Hippocampal formation (tissue), 2 donors: ENCODE data around the gene CNGA2.

Source experiments
- DNase-seq, 2 donors: peaks; one replicate each; lab custom pipeline; 2025; lab: John Stamatoyannopoulos, UW

The CNGA2 gene

DNA sequence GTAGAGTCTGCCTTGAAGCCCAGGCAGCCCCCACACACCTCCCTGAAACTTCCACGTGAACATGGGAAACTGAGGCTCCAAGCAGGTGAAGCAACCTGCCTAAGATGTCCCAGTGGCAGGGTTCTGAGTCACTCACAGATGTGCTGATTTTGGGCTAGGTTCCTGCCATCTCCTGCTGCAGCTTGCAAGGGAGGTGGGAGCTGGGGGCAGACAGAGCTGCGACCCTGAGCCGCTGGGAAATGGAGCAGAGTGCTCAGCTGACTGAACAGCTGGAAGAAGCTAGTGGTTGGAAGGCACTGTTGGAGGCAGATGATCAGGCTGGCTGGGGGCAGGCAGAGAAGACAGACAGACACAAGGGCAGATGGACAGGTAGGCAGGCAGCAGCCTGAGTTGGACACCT lies 22.3 kb upstream of the CNGA2 start:
- no peak for DNase-seq

DNA sequence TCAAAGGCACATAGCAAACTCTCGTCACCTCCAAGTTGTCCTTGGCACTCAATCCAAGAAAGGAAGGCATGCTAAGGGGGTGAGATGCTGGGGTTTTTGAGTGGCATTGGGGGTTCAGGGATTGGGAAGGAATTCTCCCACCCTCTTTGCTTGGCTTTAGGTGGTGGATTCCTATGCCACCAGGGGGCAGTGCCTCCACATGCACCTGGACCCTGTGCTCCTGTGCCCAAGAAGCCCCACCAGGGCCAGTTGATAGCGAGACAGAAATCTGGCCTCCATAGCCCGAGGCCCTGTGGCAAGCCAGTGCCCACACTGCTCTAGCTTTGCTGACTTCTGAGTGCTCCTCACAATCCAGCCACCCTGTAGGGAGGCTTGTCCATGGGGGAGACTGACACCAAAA lies 20.7 kb upstream of the CNGA2 start:
- no peak for DNase-seq

DNA sequence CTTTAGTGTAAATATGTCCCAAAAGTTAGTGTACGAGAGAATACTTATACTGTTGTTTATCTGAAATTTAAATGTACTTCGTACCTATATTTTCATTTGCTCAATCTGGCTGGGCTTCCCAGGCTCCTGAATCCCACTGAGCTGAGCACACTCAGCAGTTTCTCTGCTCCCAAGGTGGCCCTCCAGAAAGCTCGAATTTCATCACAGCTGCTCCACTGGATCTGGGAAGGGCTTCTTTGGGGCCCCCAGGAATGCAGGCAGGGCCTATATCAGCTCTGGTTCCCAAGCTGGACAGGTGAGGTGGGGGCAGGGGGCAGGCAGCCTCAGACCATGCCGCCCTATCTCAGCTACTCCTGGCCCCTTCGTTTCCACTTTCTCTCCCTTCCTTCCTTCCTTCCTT lies 20.2 kb upstream of the CNGA2 start:
- DNase-seq = no peak

DNA sequence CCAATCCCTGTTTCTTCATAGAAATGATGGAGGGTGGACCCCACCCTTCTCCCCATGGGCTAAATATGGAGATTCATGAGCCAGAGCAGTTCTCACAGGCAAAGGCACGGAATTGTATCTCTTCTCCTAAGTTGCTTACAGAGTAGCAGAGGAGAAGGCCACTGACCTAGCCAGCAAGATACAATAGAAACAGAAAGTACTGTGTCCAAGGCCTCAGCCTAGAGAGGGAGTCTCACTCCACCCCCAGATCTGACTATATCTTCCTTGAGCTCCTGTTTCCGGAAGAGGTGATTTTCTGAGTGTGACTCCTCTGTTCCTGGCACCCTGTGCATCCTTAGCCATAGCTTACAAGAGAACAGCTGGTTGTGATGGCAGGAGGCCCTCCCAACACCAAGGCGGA lies 18.8 kb upstream of the CNGA2 start, which contains the start of gene FATE1:
TSS of gene FATE1 (plus strand) at position 284 of the 400 bp plus-strand sequence. CDS start at position 369, 85 bp downstream.
- no peak for DNase-seq

DNA sequence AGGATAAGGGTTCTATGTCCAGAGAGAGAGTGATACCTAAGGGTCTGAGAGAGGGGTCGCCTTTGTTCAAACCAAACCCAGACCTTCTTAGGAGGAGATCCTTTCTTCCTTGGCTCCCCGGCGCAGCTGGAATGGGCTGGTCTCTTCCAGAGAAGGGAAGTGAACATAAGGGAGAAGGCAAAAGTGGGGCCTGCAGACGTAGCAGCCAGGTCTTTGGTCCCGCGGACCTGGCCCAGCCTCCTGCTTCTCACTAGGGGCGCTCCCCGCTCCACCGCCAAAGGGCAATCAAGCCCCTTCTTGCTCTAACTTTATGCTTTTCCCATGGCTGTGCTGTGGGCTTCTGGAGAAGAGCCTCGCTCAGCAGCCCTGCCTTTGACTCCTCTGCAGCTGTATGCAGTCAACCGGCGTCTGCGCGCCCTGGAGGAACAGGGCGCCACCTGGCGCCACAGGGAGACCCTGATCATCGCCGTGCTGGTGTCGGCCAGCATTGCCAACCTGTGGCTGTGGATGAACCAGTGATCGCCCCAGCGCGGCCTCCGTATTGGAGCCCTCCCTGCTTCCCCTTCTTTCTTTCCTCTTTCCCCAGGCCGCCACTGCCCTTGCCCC lies 12.2 kb upstream of the CNGA2 start:
- DNase-seq = no peak

DNA sequence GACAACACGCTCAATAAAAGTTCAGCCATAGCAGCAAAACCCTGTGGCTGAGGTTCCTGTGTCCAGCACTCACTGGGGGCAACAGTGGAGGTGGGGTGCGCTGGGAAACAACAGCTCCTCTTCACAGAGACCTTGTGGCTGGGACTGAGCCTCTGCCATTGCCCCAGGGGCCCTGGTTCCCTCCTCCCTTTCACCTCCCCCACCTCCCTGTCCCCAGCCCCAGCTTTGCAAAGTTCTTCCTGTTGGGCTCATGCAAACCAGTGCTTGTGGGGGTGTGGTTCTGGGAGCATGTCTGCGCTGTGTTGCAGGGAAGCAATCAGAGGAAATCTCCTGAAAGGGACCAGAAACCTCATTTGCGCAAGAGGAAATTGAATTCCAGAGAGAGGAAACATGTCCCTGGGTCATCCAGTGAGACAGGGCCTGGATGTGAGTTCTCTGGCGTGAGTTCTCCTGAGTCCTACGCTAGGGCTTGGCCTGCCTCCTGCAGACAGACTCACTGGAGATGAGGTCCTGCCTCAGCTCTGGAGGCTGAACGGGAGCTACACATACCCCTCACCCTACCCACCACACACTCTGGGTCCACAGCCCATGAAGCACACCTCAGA lies 11.3 kb upstream of the CNGA2 start:
- no peak for DNase-seq

DNA sequence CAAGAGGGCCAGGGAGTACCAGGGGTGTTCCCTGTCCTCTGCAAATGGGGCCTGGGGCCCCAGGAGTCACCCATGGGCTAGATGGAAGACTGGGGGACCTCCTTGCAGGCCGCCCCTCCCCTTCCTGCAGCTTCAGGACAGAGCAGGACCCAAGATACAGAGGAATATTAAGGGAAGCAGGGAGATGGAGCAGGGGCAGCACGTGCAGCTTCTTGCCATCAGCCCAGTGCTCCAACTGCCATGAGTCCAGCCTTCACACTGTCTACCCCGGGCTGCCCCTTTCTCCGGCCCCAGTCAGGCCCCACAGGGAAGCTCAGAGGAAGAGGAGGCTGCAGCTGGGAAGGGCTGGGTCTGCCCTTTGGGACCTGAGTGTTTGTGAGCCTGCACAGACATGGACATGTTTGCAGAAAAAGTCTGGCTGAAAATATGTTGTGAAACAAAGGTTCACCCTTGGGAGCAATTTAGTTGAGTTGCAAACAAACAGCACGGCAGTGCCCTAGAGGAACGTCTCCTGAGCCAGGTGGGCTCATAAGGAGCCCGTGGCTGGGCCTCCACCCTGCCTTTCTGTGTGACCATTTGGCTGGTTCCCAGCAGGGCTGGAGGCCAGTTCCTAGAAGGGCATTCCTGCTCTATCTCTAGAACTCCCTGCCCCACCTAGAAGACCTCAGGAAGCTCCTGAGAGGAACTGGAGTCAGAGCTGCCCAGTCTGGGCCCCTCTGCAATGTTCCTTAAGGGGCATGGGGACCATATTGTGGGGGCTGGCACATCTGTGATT lies 9.8 kb upstream of the CNGA2 start:
- DNase-seq = no peak

DNA sequence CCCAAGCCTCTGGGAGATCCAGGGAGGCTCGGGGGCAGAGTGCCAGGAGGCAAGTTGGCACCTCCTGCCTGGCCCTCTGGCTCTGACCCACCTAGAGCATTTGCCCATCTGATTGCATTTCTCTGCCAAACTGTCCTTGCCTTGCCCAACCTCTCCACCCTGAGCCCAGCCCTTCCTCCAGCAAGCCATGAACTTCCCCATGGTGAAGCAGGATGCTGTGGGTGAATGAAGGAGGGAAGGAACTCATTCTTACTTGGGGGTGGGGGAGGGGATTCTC lies 9.3 kb upstream of the CNGA2 start:
- DNase-seq = no peak

DNA sequence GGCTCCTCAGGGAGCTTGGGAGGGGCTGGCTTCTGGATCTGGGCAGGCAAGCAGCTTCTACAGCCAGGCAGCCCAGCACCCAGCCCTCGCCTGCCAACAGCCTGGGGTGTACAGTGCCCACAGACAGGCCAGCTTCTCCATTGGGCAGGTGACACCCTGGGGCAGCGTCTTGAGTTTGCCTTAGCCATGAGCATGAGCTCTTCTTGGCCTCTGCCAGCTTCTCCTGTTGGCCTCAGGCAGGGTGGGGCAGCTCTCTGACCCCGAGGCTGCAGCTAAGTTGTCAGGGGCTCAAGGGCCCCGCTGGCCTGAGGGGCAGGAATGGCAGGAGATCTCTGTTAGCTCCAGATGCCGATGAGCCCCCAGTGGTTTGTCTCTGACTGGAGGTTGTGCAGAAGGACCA lies 7.8 kb upstream of the CNGA2 start:
- no peak for DNase-seq

DNA sequence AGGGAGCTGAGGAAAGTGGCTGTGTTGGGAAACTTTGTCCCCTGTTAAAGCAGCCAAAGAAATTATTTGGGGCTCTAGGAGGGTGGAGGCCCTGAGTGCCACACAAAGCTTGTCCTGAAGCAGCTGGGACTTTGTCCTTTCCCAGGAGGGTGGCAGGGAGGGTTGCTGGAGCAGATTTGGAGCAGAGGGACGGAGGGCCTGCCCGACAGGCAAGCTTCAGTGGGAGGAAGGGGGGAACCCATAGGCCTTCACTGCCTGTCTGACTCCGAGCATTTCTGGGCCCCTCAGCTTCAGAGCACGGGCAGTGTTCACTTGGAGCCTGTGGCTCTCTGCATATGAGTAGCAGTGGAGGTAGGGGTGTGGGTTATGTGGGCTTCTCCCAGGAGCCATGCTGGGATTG lies 7.2 kb upstream of the CNGA2 start:
- DNase-seq = no peak

DNA sequence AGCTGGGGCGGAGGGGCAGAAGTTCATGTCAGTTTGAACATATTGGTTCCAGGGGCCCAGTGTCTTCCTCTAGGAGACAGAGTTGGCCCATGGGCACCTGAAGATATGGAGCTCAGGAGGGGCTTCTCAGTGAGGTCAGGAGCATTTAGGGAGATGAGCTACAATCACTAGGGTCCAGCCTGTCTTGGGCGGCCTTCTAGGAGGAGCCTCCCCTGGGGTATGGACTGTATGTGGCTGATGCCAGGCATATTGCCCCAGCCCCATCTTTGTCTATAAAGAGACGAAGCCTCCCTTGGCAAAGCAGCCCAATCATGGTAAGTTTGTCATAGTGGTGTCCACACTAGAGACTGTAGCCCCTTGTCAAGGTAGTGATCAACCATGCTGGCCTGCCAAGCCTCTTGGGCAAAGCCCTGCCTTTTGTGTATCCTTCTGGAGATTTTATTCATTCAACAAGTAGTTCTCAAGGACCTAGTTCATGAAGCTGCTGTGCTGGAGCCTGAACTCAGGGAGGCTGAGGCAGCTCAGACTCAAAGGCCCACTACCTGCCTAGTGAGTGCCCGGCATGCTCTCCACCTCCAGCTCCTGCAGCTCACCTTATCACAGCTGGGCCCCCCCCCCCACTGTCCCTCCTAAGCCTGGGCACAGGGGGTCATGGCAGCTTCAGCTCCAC lies 5.4 kb upstream of the CNGA2 start:
- no peak for DNase-seq

DNA sequence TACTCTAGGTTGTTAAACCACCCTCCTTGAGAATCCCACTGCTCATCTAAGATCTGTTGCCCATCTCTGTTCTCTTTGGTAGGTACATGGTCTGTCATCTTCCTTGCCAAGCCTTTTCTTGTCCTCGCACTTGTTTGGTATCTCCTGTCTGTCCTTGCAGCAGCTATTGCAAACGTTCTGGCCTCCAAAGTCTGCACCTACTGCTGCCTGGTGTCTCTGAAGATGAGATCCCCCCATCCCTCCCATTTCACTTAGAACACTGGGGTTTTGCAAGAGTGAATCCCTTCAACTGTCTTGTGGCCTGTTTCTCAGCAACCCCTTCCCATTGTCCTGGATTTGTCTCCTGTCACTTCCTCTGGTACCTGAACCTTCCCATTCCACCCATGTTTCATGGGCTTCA lies 673 bp downstream of the CNGA2 start:
- DNase-seq = no peak

DNA sequence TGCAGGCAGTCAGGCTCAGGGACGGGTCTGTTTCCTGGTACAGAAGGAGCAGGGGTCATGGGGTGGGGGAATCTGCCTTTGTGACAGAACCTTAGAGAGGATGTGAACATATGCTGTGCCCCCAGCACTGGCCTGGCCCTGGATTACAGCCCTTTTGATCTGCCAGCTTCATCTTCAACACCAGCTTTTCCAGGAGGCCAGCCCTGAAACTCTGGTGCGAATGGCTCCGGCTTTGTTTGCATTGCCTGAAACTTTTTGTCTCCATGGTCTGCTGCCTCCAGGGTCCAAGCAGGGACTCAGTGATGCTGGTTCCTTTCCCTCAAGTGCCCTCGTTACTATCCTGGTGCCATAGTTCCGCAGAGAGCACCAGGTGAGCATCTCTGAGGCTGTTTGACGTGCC lies 2.1 kb downstream of the CNGA2 start:
- DNase-seq = no peak

DNA sequence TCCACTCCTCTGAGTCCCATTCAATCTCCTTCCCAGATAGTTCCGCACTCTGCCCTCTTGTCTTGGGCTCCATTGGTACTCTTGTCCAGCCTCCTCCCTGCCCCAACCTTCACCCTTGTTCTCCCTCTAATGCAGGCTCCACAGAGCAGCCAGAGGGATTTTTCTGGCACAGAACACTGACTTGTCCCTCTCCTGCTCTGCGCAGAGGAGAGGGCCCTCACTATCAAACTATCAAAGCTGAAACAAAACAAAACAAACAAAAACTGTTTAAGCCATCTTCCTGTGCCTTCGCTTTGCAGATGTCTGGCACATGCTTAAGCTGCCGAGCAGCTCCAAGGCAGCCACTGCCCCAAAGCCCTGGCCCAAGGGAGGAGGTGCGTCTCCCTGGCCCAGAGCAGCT lies 2.9 kb downstream of the CNGA2 start:
- DNase-seq = no peak

DNA sequence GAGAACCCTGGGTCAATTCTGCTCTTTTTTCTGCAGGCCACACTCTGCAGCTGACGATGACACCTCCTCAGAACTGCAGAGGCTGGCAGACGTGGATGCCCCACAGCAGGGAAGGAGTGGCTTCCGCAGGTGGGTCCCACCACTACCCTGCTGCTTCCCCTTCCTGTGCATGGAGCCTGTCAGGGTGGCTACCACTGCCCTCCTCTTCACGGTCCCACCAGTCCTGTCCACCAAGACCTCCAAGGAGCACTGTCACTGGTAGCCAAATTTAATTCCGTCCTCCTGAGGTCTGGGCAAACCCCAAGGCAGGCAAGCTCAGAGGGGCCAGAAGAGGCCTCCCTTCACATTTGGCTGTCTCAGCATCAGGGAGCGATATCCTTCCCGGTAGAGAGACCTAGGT lies 4.2 kb downstream of the CNGA2 start:
- DNase-seq = no peak

DNA sequence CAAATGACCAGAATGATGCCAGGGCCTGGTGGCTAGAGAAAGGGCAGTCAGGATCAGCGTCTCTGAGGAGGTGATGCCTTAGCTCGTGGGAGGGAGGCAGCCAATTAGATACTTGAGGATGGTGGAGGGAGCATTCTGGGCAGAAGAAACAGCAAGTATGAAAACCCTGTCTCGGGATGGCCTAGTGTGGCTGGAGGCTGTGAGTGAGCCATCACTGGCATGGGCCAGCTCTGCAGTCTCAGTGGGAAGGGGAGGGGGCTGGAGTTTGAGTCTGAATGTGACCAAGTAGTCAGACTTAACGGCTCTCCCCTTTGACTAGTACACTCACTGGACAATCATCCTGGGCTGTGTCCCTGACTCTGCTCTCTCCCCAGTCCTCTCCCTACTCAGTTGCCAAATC lies 7.1 kb downstream of the CNGA2 start:
- DNase-seq = no peak

DNA sequence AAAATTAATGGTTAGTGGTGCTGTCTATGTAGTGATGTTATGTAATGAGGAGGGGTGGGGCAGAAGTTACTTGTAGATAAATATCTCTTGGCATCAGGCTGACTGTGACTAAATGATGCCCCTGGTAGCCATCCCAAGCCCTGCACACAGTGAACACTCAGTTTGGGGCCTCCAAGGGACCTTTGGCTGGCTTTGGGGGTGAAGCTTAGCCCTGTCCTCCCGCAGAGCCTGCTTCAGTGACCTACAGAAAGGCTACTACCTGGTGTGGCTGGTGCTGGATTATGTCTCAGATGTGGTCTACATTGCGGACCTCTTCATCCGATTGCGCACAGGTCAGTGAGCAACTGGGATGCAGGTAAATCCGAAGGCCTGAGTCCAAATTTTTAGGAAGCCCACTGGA lies 7.8 kb downstream of the CNGA2 start:
- DNase-seq = no peak

DNA sequence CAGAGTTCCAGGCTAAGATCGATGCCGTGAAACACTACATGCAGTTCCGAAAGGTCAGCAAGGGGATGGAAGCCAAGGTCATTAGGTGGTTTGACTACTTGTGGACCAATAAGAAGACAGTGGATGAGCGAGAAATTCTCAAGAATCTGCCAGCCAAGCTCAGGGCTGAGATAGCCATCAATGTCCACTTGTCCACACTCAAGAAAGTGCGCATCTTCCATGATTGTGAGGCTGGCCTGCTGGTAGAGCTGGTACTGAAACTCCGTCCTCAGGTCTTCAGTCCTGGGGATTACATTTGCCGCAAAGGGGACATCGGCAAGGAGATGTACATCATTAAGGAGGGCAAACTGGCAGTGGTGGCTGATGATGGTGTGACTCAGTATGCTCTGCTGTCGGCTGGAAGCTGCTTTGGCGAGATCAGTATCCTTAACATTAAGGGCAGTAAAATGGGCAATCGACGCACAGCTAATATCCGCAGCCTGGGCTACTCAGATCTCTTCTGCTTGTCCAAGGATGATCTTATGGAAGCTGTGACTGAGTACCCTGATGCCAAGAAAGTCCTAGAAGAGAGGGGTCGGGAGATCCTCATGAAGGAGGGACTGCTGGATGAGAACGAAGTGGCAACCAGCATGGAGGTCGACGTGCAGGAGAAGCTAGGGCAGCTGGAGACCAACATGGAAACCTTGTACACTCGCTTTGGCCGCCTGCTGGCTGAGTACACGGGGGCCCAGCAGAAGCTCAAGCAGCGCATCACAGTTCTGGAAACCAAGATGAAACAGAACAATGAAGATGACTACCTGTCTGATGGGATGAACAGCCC lies 9.3 kb downstream of the CNGA2 start:
- DNase-seq = no peak

DNA sequence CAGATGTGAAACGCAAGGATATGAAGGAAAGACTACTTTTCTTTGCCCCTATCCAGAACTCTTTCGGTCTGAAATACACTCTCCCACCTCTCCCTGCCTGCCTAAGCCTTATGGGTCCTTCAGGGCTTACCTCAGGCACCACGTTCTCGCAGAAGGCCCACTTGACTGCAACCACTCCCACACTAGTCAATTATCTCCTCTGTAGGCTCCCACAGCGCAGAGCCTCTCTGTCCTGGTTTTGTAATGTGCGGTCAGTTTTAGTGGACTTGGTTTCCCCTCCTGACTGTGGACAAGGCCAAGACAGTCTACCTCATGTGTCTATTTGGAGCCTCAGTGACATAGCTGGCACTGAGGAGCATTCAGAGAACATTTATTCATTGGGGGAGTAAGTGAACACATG lies 11.1 kb downstream of the CNGA2 start:
- DNase-seq = no peak

DNA sequence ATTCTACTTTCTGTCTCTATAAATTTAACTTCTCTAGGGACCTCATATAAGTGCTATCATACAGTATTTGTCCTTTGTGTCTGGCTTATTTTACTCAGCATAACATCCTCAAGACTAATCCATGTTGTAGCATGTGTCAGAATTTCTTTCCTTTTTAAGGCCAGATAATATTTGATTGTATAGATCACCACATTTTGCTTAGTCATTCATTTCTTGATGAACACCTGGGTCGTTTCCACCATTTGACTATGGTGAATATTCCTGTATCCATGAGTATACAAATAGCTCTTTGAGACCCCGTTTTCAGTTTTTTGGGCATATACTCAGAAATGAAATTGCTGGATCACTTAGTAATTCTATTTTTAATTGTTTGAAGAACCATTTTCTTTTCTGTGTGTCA lies 12.0 kb downstream of the CNGA2 start:
- no peak for DNase-seq

DNA sequence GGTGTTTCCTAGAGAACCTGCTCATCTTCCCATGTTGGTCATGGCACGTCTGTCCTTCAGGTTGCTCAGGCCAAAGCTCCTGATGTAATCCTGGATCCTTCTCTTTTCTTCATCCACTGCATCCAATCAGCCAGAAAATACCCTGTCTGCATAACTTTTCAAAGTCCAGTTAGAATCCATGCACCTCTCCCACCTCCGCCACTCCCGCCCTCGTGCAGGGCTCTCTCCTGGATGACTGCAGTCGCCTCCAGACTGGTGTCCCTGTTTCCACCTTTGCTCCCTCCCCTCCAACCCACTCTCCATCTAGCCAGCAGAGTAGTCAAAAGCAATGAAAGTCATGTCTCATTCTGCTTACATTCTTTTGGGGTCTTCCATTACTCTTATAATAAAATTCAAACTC lies 16.0 kb downstream of the CNGA2 start:
- no peak for DNase-seq

DNA sequence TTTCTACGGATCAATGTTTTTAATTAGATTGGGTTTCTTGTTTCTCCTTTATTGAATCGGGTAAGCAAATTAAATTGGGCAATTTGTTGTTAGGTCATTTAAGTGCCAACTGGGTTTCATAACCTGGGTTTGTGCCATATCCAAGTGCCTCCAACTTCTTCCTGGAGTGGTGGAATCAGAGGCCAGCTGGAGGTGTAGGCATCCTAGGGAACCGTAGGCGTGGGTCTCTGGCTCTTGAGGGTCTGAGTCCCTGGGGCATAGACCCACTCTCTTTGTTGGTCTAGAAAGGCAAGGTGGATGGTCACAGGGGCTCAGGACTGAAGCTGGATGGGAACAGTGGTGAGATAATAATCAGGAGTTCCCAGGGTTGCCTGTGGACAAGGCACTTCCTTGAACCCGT lies 18.3 kb downstream of the CNGA2 start:
- DNase-seq = no peak
